HUDEP-2 (cell line): ENCODE measurements around the gene STRN.
A peak's percentile ranks its signal among the peaks of the same experiment; 100 is the strongest.
"Not testable (repeated sequence)": the region's sequence is repeated elsewhere in the genome, so short reads cannot be mapped to it uniquely, and the experiment has no call there.

Source experiments
- DNase-seq, 76 experiments: peaks; one replicate each; lab custom pipeline; 2025; ENCODE audit not compliant: unreplicated experiment in 76 of 76; lab: John Stamatoyannopoulos, UW

Gene STRN, protein sequence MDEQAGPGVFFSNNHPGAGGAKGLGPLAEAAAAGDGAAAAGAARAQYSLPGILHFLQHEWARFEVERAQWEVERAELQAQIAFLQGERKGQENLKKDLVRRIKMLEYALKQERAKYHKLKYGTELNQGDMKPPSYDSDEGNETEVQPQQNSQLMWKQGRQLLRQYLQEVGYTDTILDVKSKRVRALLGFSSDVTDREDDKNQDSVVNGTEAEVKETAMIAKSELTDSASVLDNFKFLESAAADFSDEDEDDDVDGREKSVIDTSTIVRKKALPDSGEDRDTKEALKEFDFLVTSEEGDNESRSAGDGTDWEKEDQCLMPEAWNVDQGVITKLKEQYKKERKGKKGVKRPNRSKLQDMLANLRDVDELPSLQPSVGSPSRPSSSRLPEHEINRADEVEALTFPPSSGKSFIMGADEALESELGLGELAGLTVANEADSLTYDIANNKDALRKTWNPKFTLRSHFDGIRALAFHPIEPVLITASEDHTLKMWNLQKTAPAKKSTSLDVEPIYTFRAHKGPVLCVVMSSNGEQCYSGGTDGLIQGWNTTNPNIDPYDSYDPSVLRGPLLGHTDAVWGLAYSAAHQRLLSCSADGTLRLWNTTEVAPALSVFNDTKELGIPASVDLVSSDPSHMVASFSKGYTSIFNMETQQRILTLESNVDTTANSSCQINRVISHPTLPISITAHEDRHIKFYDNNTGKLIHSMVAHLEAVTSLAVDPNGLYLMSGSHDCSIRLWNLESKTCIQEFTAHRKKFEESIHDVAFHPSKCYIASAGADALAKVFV

DNA sequence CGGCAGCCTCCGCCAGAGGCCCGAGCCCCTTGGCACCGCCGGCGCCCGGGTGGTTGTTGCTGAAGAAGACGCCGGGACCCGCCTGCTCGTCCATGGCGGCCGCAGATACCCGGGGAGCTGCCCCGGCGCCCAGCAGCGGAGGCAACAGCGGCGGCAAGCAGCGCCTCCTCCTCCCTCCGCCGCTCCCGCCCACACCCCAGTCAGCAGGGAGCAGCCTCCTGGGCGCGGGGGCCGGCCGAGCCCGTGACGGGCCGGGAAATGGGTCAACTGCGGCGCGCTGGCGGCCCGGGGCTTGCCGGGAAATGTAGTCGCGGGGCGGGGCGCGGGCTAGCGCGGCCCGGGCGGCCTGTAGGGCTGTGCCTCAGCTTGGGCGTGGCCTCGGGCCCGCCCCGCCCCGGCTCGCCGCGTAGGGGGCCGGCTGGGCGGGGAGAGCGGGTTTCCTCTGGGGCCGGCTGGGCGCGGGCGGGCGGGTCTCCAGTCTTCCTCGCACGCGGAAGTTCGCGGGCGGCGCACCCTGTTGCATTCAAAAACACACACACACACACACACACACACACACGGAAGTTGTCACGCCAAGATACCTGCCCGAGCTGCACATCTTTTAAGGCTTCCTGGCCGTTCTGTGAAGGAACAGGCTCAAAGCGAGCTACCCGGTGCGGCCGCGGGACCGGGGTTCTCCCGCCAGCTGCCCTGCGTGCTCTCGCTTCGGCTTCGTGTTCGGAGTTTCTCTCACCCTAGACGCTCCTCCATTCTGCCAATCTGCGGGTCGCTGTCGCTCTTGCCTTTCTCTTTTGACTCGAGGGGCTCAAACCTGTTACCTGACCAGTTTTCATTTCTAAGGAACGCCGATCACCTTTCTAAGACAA, at the start of gene STRN:
STRN (minus strand) TSS at position 167 of the 866 bp plus-strand sequence; CDS start at position 94, 73 bp downstream.
- DNase-seq, result peak; percentile 30 to 99 (median 93)

DNA sequence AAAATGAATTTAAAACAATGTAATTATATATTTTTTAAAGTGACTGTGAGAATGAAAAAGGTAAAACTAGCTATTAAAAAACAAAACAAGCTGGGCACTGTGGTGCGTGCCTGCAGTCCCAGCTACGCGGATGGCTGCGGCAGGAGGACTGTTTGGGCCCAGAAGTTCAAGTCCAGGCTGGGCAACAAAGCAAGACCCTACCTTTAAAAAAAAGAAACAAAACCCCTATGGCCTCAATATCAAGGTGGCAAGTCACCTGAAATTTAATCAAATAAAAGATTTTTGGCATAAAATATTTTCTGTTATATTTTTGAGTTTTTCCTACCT, 46.9 kb upstream of the STRN start:
- DNase-seq, result no peak

DNA sequence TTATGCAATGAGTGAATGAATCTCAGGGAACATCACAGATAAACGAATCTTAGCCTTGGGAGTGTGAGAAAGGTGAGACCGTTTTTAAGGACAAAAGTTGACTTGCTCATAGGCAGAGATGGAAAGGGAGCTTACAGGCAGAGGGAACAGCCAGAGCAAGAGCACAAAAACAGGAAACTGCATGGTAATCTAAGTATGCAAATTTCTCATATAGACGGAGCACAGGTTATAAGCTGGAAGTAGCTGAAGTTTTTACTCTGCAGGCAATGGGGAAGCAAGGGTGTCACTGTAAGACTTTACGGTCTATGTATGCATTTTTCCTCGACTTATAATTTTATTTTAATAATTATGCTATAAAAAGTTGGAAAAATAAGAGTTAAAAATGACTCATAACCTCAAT, 44.8 kb upstream of the STRN start:
- DNase-seq, result no peak

DNA sequence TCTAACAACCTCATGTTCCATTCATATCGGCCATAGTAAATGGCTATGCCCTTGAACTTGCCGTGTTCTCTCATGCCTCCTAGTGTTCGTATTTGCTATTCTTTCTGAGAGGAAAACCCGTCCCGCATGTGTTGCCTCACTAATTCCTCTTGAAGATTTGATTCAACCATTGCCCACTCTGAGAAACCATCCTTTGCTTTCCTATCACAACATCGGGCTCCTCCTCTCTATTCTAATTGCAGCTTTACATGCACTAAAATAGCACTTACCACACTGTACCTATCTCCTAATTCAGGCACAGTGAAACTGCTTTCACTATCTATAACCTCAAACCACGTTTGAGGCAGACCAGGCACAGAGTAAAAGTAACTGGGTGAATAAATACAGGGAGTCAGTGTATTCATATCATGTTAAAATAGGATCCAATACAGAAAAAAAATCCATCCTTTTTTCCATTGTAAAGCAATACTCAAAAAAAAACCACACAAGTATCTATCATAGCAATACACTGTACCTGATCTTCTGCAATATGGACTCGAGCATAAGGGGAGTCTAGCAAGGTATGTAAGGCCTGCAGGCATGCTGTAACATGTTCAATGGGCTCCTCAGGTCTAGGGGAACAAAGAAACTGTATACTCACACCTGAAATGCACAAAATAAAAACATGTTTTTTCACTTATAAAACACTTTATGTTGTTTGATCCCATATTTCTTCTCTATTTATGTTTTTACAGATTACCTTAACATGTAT, 39.0 kb upstream of the STRN start:
- peak in 1 of 76 experiments; percentile 0 for DNase-seq

DNA sequence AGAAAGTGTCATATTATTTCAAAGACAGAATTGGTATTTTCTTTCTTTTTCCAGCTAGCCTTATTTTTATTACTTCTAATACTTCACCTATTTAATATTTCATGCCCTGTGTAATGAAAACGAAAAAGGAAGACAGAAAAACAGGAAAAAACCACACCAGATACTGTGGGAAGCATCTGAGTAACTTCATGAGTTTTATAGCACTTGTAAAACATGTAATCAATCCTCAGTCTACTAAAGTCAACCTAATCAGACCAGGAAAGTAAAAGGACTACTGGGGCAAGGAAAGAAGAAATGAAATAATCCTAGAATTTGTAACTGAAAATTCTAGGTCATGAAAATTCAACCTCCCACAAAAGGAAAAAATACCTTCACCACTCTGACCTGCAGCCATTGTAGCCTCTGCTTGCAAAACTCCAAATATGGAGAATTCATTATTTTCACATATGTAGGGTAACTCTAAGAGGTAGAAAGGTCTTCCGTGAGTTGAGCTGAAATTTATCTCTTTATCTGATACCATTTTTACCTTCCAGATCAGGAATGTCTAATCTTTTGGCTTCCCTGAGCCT, 34.7 kb upstream of the STRN start:
- DNase-seq, result no peak

DNA sequence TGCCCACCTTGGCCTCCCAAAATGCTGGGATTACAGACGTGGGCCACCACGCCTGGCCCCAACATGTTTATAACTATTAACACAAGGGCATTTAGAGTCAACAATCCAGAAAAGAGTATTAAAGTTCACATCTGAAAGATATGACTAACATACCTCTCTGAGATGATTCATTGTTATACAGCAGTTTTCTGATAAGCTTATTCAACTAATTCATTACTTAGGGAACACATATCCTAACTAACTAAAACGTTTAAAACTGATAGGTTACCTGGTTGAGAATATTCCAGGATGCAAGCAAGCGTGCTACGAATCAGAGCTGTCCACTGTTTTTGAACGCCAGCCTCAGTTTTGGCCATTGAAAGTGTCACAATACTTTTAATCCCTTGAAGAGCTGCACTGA, 34.0 kb upstream of the STRN start:
- no peak for DNase-seq

DNA sequence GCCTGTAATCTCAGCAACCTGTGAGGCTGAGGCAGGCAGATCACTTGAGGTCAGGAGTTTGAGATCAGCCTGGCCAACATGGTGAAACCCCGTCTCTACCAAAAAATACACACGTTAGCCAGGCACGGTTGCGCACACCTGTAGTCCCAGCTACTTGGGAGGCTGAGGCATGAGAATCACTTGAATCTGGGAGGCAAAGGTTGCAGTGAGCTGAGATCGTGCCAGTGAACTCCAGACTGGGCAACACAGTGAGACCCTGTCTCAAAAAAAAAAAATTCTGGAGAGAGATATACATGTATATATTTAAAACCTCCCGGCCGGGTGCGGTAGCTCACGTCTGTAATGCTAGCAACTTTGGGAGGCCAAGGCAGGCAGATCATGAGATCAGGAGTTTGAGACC, 33.1 kb upstream of the STRN start:
- not testable (repeated sequence) for DNase-seq

DNA sequence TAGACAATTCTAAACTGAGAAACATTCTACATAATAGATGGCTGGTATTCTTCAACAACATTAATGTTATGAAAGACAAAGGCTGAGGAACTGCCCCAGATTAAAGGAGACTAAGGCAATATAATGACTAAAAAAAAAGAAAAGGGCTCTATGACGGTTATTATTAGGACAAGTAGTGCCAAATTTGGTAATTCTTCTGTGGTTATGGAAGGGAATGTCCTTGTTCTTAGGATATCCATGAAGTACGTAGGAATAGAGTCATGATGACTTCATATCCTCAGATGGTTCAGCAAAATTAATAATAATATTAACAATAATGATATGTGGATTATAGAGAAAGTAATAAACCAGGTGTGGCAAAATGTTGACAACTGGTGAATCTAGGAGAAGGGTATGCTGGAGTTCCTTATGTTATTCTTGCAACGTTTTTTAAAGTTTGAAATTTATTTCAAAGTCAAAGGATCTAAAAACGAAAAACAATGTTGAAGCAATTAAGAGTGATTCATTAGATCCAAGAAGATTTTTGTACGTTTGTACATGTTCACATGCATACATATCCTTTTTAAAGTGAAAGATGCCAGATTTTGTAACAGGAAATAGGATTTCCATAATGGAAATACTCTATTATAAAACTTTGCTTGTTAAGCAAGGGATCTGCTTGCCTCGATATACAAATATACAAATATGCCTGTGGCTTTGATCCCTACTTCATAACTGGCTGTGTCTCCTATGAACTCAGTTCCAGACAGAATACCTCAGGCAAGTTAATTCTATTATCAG, 27.7 kb upstream of the STRN start:
- no peak for DNase-seq

DNA sequence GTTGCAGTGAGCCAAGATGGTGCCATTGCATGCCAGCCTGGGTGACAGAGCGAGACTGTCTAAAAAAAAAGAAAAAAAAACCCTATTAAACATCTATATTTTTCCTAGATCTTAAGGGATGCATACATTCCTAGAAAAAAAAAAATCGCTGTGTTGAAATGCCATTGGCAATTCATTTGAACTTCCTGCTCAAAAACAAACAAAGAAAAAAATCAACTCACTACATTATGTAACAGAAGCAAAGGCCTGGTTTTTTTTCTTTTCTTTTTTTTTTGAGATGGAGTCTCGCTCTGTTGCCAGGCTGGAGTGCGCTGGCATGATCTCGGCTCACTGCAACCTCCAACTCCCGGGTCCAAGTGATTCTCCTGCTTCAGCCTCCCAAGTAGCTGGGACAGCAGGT, 21.7 kb upstream of the STRN start:
- DNase-seq, result no peak

DNA sequence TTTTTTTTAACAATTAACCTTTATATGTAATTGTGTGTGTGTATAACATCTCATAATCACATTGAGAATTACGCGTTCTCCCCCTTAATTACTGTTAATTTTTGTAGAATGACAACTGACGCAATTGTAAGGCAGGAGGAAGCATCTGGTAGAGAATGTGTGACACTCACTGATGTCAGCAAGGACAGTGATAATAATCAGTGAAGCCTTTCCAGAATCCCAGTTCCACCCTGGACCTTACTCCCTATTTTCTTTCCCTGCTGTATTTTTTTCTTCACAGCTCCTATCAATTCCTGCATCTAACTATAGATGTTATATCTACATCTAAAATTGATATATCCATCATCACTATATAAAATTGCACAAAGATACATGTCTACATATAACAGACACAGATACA, 16.1 kb upstream of the STRN start:
- no peak for DNase-seq

DNA sequence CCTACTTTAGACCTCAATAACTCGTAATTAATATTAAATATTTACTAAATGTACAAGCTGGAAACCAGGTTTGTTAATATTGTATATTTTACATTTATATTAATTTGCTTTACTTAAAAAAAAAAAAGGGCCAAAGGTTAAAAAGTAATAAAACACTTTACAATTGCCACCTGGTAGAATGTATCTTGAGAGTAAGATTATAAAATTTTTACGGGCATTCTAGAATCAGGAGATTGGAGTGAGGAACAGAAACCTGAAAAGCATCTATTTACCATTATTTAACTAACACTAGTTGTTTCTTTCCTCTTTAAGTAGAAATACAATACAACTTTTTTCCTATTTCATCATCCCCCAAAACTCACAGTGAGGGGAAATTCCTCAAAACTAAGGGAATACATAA, 15.6 kb upstream of the STRN start:
- DNase-seq, result no peak

DNA sequence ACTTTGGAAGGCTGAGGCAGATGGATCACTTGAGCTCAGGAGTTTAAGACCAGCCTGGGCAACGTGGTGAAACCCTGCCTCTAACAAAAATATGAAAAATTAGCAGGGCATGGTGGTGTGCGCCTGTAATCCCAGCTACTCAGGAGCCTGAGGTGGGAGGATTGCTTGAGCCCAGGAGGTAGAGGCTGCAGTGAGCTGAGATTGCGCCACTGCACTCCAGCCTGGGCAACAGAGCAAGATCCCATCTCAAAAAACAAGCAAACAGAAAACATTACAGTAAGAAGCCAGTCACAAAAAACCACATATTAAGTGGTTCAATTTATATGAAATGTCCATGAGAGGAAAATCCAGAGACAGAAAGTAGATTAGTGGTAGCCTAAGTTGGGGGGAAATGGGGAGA, 12.7 kb upstream of the STRN start:
- not testable (repeated sequence) for DNase-seq

DNA sequence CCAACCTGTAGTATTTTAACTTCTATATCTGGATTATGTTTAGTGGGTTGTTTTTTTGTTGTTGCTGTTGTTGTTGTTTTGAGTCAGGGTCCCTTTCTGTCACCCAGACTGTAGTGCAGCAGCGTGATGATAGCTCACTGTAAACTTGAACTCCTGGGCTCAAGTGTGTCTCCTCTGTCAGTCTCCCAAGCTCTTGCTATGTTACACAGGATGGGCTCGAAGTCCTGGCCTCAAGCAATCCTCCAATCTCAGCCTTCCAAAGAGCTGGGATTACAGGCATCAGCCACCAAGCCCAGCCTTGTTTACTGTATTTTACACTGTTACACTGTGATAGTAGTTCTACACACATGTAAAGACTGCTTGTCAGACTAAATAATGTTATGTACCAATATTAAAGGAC, 9.7 kb upstream of the STRN start:
- DNase-seq, result no peak

DNA sequence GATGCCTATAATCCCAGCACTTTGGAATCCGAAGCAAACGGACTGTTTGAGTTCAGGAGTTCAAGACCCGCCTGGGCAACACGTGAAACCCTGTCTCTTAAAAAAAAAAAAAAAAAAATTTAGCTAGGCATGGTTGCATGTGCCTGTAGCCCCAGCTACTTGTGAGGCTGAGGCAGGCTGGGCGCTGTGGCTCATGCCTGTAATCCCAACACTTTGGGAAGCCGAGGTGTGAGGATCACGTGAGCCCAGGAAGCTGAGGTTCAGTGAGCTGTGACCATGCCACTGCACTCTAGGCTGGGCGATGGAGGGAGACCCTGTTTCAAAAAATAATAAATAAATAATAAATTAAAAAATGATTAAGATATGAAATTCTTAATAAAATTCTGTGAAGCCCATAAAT, 9.0 kb upstream of the STRN start:
- DNase-seq, result no peak

DNA sequence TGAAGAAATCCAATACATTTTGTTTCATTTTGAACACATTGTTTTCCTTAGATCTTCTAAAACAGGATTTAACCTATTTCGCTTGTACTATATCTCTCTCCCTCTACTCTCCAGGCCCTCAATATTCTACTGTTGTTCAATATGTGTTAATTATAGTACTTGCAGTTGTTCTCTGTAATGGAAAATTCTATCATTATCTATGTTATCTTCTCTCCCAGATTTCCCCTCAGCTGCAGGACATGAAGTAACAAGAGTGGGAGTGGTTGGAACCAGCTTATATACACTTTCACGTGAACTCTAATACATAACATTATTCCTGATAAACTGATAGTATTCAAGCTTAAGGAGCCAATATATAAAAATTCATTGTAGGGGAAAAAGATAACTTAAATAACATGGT, 7.0 kb upstream of the STRN start:
- peak in 9 of 76 experiments; percentile 6 to 53 (median 37) for DNase-seq

DNA sequence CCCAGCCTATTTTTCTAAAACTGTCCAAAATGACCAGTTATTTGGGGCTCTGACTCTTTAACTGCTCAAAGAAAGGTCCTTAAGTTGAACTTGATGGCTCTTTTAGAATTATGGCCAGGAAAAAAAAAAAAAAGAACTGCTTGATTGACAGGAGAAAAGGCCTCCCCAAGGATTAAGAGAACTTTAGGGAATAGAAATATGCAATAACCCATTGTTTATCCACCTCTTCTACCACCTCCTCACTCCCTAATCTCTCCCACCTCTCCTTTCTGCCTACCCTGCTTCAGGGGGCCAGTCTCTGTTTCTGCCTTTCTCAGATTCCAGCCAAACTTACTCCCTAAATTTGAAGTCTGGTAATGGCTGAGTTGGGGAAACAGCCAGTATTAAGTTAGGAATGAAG, 5.7 kb upstream of the STRN start:
- DNase-seq, result no peak

DNA sequence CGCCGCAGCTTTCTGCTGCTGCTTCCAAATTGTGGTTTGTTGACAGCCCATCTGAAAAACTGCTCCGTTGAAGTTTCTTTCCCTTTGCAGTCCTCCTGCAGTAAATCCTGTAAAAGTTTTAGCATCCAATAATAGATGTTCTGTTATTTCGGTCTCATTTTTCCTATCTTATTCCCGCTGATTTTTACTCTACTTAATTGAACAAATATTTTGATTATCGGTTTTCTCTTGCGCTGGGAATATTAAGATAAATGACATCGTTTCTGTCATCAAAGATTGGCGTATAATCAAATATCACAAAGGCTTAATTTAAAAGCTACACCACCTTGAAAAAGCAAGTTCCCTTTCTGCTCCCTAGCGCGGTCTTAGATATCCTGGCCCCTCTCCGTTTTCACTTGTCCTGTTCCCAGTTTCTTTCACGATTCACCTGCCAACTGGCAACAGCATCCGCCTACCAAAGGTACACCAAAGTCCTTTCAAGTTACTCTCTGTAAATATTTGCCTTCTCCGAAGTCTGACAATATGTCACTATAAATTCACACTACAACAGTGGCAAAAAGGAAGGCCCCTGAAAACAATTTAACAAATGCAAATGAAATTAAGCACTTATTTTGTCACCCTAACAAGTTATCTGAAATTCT, 1.0 kb upstream of the STRN start:
- DNase-seq, result peak in 7 of 76 experiments; percentile 2 to 44 (median 8)

DNA sequence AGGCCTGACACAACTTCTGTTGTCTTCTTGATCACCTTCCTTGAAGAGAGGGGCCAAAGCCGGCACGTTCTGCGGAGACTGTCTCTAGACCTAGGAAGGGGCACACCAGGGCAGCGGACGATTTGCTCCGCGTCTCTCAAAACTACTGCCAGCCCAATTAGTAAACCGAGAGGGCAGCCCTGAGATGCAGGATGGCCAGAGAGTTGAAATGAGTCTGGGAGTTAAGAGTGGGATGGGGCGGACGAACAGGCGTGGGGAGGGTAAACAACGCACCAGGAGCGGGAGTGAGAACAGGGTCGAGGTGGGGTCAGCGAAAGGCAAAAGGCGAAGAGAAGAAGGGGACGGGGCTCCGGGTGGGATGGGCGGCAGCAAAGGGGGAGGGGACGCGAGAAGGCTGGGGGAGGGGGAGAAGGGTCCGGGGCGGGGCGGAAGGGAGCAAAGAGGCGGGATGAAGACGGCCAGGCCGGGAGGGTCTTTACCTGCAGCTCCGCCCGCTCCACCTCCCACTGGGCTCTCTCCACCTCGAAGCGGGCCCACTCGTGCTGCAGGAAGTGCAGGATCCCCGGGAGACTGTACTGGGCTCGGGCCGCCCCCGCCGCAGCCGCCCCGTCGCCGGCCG, 476 bp downstream of the STRN start:
- peak in 16 of 76 experiments; percentile 7 to 44 (median 33) for DNase-seq
